Measurements from ENCODE around the gene CBX5.
"Not testable (repeated sequence)": the region's sequence is repeated elsewhere in the genome, so short reads cannot be mapped to it uniquely, and the experiment has no call there.

The CBX5 gene

GRCh38 chr12:54240129-54240528 is 39.8 kb downstream of the CBX5 start:
- TF ChIP-seq, protein P1, sequence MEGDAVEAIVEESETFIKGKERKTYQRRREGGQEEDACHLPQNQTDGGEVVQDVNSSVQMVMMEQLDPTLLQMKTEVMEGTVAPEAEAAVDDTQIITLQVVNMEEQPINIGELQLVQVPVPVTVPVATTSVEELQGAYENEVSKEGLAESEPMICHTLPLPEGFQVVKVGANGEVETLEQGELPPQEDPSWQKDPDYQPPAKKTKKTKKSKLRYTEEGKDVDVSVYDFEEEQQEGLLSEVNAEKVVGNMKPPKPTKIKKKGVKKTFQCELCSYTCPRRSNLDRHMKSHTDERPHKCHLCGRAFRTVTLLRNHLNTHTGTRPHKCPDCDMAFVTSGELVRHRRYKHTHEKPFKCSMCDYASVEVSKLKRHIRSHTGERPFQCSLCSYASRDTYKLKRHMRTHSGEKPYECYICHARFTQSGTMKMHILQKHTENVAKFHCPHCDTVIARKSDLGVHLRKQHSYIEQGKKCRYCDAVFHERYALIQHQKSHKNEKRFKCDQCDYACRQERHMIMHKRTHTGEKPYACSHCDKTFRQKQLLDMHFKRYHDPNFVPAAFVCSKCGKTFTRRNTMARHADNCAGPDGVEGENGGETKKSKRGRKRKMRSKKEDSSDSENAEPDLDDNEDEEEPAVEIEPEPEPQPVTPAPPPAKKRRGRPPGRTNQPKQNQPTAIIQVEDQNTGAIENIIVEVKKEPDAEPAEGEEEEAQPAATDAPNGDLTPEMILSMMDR (IDR thresholded peaks at IDR 0.05; ENCODE audit: insufficient read depth, low read depth, low read length, missing control alignments), result no peak
- H3K4me3 ChIP-seq (ENCODE audit: low read length), result no peak overlapping the region
- no peak for DNase-seq (ENCODE audit: low read depth)

DNA sequence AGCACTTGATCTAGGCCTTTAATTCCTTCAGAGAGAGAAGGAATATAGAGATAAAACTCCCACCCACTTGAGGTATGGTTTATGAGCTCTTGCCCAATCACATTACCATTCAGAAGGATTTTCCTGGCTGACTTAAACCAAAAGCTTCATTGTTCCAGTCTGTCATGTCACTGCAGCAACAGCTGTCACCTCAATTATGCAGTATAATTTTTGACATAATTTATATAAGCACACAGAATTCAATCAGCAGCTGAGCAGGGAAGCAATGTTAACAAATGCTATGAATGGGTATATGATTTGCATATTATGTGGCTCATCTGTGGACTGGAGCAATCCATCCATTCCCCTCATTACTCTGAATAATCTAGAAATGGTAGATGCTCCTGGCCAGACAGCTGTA is 40.3 kb downstream of the CBX5 start:
- no peak overlapping the region for H3K4me3 ChIP-seq (ENCODE audit: low read length)
- TF ChIP-seq, protein P1 (IDR thresholded peaks at IDR 0.05; ENCODE audit: insufficient read depth, low read depth, low read length, missing control alignments), result no peak
- no peak for DNase-seq (ENCODE audit: low read depth)

GRCh38 chr12:54238531-54238930 is 41.4 kb downstream of the CBX5 start:
- TF ChIP-seq, protein P1 (IDR thresholded peaks at IDR 0.05; ENCODE audit: insufficient read depth, low read depth, low read length, missing control alignments), result no peak
- no peak overlapping the region for H3K4me3 ChIP-seq (ENCODE audit: low read length)

DNA sequence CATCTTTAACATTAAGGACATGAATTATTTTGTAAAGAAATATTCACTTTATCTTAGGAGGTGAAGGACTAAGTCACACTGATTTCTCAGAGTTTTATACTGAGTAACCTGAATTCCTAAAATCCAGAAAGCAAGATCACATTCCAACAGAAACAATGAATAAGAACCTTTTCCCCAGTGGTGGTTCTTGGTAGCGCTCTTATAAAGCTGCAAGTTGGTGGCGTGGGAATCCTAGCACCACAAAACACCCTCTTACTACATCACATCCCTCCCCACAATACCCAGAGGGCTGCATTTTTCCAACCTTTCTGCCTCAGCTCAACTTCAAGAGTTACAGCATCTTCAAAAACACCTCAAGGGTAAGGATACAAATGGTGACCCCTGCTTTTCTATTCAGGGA is 47.1 kb downstream of the CBX5 start:
- no peak for DNase-seq (ENCODE audit: low read depth)
- no peak overlapping the region for H3K4me3 ChIP-seq (ENCODE audit: low read length)
- TF ChIP-seq, protein P1 (IDR thresholded peaks at IDR 0.05; ENCODE audit: insufficient read depth, low read depth, low read length, missing control alignments), result no peak

More at GRCh38 chr12:54238531-54238930, 41.4 kb downstream of the CBX5 start:
- DNase-seq (ENCODE audit: low read depth), result no peak

DNA sequence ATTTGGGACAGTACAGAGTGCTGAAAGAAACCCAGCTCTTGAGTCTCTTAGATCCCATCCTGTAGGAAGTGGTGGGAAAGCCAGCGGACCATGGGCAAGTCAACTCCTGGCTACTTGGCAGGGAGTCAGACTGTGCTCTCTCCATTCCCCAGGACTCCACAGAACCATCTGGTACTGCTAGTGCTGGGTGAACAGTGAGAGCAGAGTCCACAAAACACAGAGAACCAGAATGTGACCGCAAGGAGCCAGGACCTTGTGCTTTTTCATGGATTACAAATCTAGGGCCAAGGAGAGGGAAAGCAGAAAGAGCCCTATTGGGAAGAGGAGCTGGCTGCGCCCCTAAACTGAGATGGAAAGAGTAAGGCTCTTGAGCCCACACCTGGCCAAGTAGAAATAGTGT is 48.7 kb downstream of the CBX5 start:
- DNase-seq (ENCODE audit: low read depth); H3K4me3 ChIP-seq (ENCODE audit: low read length): not testable (repeated sequence)

DNA sequence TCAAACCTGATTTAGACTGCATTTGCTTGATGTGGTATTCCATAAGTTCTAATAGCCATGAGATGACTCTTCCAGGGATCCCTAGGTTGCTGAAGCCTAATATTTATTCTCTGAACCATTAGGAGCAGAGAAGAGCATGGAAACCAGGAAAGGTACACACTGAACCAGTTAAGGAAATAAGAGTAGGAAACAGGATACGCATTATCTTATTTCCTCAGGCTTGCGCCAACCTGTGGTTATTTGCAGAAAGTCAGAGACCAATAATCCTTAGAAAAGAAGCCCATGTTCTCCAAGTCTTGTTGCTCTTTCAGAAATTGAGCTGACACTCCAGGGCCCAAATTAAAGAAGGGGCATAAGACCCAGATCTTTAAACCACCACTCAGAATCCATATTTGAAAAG is 49.4 kb downstream of the CBX5 start:
- no peak for DNase-seq (ENCODE audit: low read depth)
- TF ChIP-seq, protein P1 (IDR thresholded peaks at IDR 0.05; ENCODE audit: insufficient read depth, low read depth, low read length, missing control alignments), result no peak
- no peak overlapping the region for H3K4me3 ChIP-seq (ENCODE audit: low read length)

DNA sequence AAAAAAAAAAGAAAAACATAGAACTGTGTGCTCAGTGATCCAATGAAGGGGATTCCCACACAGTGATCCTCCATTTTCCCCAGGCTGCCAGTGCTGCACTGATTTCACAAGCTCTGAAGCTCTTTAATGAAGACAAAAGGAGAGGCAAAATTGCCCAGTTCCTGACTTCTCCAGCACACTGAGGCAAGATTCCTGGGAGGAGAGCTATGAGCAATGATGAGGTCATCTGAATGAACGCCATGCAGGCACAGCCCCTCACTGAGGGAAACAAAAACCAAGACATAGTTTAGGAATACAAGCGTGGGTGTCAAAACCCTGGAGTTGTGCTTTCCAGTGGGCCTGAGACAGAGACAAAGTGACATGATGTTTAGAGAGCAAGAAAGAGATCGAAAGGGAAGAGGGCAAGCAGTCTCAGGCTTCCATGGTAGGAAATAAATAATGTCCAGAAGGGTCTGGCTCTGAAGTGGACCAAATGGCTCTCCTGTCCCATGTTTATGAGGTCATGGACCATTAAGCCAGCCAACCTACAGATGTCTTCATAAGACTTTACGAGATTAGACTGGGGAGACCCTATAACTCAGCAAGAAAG is 50.2 kb downstream of the CBX5 start:
- TF ChIP-seq, protein P1 (IDR thresholded peaks at IDR 0.05; ENCODE audit: insufficient read depth, low read depth, low read length, missing control alignments), result peak; percentile 3
- peak; percentile 95 for DNase-seq (ENCODE audit: low read depth)
- H3K4me3 ChIP-seq (ENCODE audit: low read length), result no peak overlapping the region
